ENCODE measurements around the gene RPS19BP1. TPM values are rescaled to one million over a fixed set of nuclear protein-coding genes. Genes with fewer than 3 reads are reported as not detected.
A peak's percentile ranks its signal among the peaks of the same experiment; 100 is the strongest.

The RPS19BP1 gene
- total and polyA plus RNA-seq, 3 donors from 2014 or later = 97.7 to 158 (median 156) TPM

GRCh38 chr22:39517470-39517869 lies 15.1 kb downstream of the RPS19BP1 start:
- H3K27ac ChIP-seq = no peak overlapping the region
- 58 to 59% methylated on average over 3 of the region's 3 CpGs for WGBS, 2 donors

DNA sequence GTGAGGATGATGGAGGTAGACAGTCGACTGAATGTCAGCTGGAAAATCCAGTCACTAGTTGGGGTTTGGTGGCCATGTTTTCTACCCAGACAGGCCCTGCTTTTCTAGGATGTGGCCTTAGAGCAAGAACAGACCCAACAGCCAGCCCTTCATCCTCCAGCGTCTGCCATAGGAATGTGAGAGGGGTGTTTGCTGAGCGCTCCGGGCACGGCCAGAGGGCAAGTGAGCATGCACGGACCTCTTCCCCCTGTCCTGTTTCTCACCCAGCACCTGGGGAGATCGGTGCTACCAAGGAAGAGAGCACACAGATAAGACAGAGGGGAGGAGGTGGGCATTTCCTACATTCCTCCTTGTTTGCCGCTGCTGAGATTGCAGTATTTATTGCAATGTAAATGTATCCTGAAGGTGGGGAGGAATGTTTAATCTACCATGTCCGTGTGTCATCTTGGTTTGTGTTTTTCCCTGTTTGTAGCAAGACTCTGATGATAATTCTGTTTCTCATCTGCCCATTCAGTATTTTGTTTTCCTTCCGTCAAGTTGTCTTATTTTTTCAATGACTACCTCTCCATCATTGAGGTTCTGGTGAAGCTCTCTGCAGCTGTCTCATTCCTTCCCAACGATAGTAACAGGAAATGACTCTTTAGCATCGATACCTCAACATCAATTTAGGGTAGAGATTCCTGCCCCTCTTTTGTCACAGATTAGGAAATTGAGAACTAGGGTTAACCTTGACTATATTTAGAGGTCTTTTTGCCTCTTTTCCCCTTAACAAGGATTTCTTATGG lies 17.1 kb downstream of the RPS19BP1 start:
- WGBS, 2 donors = 88 to 91% methylated on average over 11 to 12 of the region's 12 CpGs
- intact Hi-C loops (cut with DNase I; ENCODE audit: low total_unique reads) = no loop called here

More at GRCh38 chr22:39517470-39517869, 15.1 kb downstream of the RPS19BP1 start:
- Histone ChIP-seq H3K4me1 (peaks cover 20% of the 10 kb centered on the region), H3K9me3 (no peaks in the 10 kb centered on the region), H3K4me3 (no peak overlapping the region), H3K36me3 (ENCODE audit: low read depth, missing control alignments) (no peaks in the 10 kb centered on the region), H3K27me3 (no peaks in the 10 kb centered on the region)
- no peak for TF ChIP-seq CTCF (IDR thresholded peaks at IDR 0.05)
- TF ChIP-seq POLR2A (IDR thresholded peaks at IDR 0.05) = no peak
- DNase-seq = no peak
- intact Hi-C loops (cut with DNase I; ENCODE audit: low total_unique reads) = no loop called here

DNA sequence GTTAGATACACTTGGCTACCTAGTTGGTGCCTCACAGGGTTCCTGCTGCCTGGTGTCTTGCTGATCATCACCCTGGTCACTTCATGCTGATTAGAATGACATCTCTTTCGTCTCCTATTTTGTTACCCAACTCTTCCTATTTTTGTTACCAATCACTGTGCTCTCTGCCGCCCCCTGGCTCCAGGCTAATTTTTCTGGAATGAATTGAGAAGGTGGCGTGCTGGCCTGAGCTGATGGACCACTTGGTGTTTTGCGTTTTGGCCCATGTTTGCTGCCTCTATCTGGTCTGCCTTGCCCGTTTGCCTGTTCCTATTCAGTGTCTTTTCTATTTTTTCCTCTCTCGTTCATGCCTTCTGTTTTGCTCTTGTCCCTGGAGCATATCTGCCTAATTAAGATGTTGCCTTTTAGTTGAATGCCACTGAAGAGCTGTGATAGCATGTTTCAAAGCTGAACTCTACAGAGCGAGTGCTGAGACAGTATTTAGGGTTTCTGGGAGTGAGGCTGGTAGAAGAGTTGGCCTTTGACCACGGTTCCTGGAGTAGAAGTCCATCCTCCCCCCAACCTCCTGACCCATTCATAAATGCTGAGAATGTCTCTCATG lies 18.1 kb downstream of the RPS19BP1 start:
- WGBS, 2 donors = 43 to 44% methylated on average over 8 of the region's 8 CpGs

More for the DNA sequence above, 17.1 kb downstream of the RPS19BP1 start:
- Histone ChIP-seq H3K4me3 (no peak overlapping the region), H3K27me3 (no peaks in the 10 kb centered on the region), H3K9me3 (no peaks in the 10 kb centered on the region), H3K36me3 (ENCODE audit: low read depth, missing control alignments) (no peaks in the 10 kb centered on the region), H3K27ac (no peak overlapping the region), H3K4me1 (peaks cover 12% of the 10 kb centered on the region)
- TF ChIP-seq CTCF (IDR thresholded peaks at IDR 0.05) (no peak), POLR2A (IDR thresholded peaks at IDR 0.05) (no peak)
- DNase-seq = no peak

DNA sequence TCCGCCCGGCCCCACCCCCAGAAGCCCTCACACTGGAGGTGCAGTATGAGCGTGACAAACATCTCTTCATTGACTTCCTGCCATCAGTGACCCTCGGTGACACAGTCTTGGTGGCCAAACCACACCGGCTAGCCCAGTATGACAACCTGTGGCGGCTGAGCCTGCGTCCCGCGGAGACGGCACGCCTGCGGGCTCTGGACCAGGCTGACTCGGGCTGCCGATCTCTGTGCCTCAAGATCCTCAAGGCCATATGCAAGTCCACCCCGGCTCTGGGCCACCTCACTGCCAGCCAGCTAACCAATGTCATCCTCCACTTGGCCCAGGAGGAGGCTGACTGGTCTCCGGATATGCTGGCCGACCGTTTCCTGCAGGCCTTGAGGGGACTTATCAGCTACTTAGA lies 18.8 kb downstream of the RPS19BP1 start:
- 76 to 85% methylated on average over 6 to 18 of the region's 18 CpGs for WGBS, 2 donors
- no peaks in the 10 kb centered on the region for H3K9me3 ChIP-seq
- TF ChIP-seq POLR2A (IDR thresholded peaks at IDR 0.05) (no peak), CTCF (IDR thresholded peaks at IDR 0.05) (no peak)
- peaks cover 7% of the 10 kb centered on the region for H3K4me1 ChIP-seq
- H3K4me3 ChIP-seq = no peak overlapping the region
- no peak for DNase-seq
- H3K27ac ChIP-seq = no peak overlapping the region
- intact Hi-C loops (cut with DNase I; ENCODE audit: low total_unique reads) = no loop called here
- H3K27me3 ChIP-seq = no peaks in the 10 kb centered on the region
- H3K36me3 ChIP-seq (ENCODE audit: low read depth, missing control alignments) = no peaks in the 10 kb centered on the region

More for the DNA sequence above, 18.1 kb downstream of the RPS19BP1 start:
- H3K36me3 ChIP-seq (ENCODE audit: low read depth, missing control alignments) = no peaks in the 10 kb centered on the region
- intact Hi-C loops (cut with DNase I; ENCODE audit: low total_unique reads) = no loop called here
- H3K27me3 ChIP-seq = no peaks in the 10 kb centered on the region
- peak; percentile 41 to 77 (median 70) for TF ChIP-seq CTCF (IDR thresholded peaks at IDR 0.05)
- TF ChIP-seq POLR2A (IDR thresholded peaks at IDR 0.05) = no peak
- H3K9me3 ChIP-seq = no peaks in the 10 kb centered on the region
- H3K27ac ChIP-seq = no peak overlapping the region
- peak; percentile 80 for DNase-seq
- peaks cover 12% of the 10 kb centered on the region for H3K4me1 ChIP-seq
- H3K4me3 ChIP-seq = no peak overlapping the region
